HG03045 (cell line): ENCODE results near the gene SSRP1.
A peak's percentile ranks its signal among the peaks of the same experiment; 100 is the strongest.
"Not testable (repeated sequence)": the region's sequence is repeated elsewhere in the genome, so short reads cannot be mapped to it uniquely, and the experiment has no call there.

Experiments
- ATAC-seq: cut with Tn5 transposase; IDR thresholded peaks from one replicate; pipeline ENCODE4 v1.9.1; 2021; ENCODE audit warnings: mild to moderate bottlenecking, moderate library complexity; ENCODE audit not compliant: unreplicated experiment

SSRP1 gene

GRCh38 chr11:57303280-57303989 lies 32.3 kb downstream of the SSRP1 start:
- no peak for ATAC-seq

GRCh38 chr11:57302489-57302888 lies 33.2 kb downstream of the SSRP1 start:
- no peak for ATAC-seq

DNA sequence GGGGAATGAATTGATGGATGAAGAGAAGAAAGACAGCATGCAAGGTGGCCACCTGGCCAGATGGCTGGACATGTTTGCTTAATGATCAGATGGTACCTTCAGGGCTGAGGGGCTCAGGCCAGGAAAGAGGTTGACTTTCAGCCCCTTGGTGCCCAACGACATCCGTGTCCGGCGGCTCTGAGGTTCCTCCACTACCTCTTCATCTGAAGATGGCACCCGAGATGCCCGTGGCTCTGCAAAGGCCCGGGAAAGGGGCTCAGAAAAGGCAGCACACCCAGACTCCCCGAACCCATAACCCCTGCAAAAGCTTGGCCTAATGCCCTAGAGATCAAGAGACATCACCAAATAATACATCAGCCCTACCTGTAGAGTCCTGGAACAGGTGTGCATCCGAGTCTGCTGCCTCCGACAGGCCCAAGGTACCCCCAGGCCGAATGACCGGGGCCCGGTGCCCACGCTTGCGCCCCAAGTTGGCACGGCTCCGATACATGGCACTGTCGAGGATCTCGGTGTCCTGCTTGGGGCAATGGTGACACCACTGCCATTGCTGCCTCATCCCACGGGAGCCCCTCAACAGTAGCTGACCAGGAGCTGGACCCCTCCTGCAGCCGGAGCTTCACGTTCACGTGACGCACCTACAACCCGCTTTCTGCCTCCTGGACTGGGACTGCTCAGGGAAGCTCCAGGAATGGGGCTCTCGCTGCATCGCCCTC lies 33.8 kb downstream of the SSRP1 start:
- no peak for ATAC-seq

- no peak for ATAC-seq
Observed at GRCh38 chr11:57300785-57301184, 34.9 kb downstream of the SSRP1 start.

DNA sequence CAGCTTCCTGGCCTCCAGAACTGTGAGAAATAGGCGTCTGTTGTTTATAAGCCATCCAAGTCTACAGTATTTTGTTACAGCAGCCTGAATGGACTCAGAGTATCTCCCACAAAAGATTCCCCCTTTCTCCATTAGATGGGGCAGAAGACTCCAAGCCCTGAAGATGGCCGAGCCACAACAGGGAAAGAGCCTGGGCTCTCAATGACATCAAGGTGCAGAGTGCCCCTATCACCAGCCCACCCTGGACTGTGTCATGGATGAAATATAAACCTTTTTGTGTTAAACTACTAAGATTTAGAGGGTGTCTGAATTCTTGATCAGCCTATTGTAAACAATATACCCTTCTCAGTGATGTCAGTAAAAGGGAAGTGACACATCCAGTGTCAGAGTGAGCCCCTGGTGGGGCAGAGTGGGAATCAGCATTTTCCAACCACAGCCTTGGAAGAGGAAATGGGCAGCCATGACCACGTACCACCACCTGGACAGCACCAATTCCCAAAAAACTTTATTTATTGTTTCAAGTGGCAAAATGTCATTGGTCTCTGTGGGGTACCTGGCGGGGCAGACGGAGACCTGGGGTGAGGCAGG lies 36.4 kb downstream of the SSRP1 start:
- ATAC-seq, result no peak

GRCh38 chr11:57297221-57297620 lies 38.5 kb downstream of the SSRP1 start:
- no peak for ATAC-seq

DNA sequence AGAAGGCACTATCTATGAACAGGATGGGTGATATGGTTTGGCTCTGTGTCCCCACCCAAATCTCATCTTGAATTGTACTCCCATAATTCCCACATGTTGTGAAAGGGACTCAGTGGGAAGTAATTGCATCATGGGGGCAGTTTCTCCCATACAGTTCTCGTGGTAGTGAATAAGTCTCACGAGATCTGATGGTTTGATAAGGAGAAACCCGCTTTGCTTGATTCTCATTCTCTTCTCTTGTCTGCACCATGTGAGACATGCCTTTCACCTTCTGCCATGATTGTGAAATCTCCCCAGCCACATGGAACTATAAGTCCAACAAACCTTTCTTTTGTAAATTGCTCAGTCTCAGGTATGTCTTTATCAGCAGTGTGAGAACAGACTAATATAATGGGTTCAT lies 39.5 kb downstream of the SSRP1 start:
- ATAC-seq, result not testable (repeated sequence)

DNA sequence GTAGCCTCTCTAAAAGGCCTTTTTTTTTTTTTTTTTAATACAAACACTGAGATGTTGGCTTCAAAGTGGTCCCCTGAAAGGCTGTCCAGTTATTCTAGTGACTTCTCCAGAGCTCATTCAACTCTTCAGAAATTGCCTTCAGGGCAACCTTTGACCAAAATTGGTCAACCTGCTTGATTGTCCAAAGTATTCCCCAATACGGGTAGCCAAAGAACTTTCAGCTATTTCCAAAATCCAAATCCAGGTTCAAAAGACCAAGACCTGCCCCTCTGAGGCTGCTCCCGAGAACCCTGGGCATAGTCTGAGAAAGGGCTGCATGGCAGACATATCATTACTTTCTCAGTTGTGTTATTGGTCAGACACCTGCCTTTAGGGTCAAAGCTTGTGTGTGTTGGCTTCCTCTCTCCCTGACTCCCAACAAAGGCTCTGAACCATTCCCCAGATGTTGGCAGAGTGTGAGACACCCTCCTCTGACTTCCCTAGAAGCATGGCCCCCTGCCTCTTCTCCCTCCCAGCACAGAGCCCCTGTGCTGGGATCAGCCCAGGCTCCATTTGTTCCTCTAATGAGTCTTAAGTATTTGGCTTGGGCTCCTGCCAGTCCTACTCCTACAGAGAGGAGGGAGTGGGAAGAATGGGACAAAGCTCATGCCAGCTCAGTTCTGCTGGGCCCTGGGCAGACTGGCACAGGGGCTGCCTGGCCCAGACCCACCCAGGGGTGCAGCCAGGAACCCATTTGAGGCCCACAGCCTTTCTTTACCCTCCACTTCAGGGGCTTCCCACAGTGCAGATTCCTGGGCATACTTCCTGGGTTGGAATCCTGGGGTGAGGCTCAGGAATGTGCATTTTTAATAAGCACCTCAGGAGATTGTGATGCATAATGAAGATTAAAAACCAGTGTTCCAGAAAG lies 41.2 kb downstream of the SSRP1 start:
- no peak for ATAC-seq

- no peak for ATAC-seq
Observed at GRCh38 chr11:57290288-57290687, 45.4 kb downstream of the SSRP1 start.

GRCh38 chr11:57288771-57289579 lies 46.7 kb downstream of the SSRP1 start:
- no peak for ATAC-seq

- ATAC-seq, result no peak
Observed at GRCh38 chr11:57287884-57288283, 47.8 kb downstream of the SSRP1 start.

DNA sequence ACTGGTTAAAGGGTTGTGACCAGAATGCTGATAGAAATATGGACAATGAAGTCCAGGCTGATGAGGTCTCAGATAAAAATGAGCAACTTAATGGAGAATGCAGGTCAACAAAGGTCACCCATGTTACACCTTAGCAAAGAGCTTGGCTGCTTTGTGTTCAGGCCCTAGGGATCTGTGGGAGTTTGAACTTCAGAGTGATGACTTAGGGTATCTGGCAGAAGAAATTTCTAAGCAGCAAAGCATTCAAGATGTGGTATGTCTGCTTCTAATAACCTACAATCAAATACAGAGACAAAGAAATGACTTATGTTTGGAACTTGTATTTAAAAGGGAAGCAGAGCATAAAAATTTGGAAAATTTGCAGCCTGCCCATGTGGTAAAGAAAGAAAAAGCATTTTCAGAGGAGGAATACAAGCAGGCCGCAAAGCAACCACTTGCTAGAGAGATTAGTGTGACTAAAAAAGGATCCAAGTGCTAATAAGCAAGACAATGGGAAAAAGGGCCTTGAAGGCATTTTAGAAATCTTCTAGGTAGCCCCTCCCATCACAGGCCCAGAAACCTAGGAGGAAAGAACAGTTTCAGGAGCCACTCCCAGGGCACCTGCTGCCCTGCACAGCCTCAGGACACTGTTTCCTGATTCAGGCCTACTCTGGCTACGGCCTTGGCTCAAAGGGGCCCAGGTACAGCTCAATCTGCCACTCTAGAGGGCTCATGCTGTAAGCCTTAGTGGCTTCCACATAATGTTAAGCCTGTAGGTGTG lies 52.3 kb downstream of the SSRP1 start:
- no peak for ATAC-seq

- not testable (repeated sequence) for ATAC-seq
Observed at GRCh38 chr11:57281546-57281945, 54.1 kb downstream of the SSRP1 start.

DNA sequence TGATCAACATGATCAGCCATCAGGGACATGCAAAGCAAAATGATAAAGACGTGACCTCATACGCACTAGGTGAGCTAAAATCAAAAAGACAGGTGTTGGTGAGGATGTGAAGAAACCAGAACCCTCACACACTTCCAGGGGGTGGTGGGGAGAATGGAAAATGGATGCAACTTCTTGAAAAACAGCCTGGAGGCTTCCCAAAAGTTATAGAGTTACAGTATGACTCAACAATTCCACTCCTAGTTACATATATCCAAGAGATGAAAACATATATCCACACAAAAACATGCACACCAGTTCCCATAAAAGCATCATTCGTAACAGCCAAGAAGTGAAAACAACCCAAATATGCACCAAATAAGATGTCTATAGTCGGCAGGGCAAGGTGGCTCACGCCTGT lies 56.6 kb downstream of the SSRP1 start:
- ATAC-seq, result no peak

DNA sequence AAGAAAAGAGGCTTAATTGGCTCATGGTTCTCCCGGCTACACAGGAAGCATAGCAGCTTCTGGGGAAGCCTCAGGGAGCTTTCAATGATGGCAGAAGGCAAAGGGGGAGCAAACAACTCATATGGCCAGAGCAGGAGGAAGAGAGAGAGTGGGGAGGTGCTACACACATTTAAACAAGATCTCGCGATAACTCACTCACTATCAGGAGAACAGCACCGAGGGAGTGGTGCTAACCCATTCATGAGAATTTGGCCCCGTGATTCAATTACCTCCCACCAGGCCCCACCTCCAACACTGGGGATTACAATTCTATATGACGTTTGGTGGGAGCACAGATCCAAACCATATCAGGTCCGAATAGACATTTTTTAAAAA lies 57.0 kb downstream of the SSRP1 start:
- no peak for ATAC-seq

GRCh38 chr11:57277845-57278720 lies 57.6 kb downstream of the SSRP1 start:
- ATAC-seq, result peak; percentile 69

DNA sequence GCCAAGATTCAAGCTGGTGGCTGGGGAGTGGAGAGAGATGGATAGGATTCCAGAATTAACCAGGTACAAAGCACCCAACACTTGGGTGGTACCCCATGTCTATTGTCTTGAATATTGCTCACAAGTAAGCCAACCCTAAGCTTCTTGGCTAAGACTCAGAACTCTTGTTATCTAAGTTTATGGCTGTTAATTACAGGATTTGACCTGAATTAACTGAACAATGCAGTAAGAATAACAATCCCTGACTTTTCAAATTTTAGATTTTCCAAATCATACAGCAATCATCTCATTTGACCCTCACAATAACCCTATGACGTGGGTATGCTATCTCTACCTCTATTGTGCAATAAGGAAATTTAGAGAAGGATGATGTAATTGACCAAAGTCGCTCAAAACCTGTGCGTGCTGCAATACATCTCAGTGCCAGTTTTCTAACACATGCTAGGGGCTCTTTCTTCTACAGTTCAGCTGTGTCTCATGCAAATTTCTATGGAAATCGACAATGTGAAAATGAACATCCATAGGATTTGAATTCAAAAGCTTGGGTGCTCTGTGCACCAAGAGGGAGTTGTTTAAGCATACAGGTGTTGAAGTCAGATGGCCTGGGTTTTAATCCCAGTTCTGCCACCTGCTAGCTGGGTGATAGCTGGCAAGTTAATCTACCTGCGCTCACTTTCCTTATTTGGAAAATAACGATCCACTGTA lies 58.6 kb downstream of the SSRP1 start:
- ATAC-seq, result no peak
